Measurements from ENCODE around the gene ACAT2.
"Not testable (repeated sequence)": the region's sequence is repeated elsewhere in the genome, so short reads cannot be mapped to it uniquely, and the experiment has no call there.

The ACAT2 gene

GRCh38 chr6:159722655-159723054, 39.2 kb upstream of the ACAT2 start:
- Histone ChIP-seq H3K36me3 (ENCODE audit: insufficient read depth, low read length) (no peaks in the 10 kb centered on the region), H3K4me1 (ENCODE audit: control insufficient read depth, insufficient read depth, low read length) (peaks cover 8% of the 10 kb centered on the region), H3K27me3 (ENCODE audit: control insufficient read depth, insufficient read depth, low read length) (no peaks in the 10 kb centered on the region), H3K9me3 (replicated peaks; ENCODE audit: low read length) (no peaks in the 10 kb centered on the region), H3K9ac (ENCODE audit: low read depth, low read length) (no peak overlapping the region), H3K4me3 (ENCODE audit: low read length) (no peak overlapping the region), H3K4me2 (ENCODE audit: low read length) (no peak overlapping the region)

DNA sequence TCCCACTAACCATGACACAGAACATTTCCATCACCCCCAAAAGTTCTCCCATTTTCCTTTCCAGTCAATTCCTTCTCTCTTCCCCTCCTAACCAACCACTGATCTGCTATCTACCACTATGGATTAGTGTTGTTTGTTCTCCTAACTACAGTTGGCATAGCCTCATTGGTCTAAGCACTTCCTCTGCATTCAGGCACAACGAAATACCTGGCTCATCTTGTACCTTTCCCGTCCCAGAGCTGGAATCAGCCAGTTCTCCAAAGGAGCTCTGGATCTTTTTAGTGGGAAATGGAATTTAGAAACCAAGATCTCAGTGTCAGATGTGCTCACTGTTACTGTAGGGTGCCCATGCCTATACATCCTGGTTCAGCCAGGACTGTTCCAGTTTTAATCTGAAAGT, 38.6 kb upstream of the ACAT2 start:
- Histone ChIP-seq H3K9me3 (replicated peaks; ENCODE audit: low read length) (no peaks in the 10 kb centered on the region), H3K4me3 (ENCODE audit: low read length) (no peak overlapping the region), H3K27me3 (ENCODE audit: control insufficient read depth, insufficient read depth, low read length) (no peaks in the 10 kb centered on the region), H3K4me2 (ENCODE audit: low read length) (no peak overlapping the region), H3K9ac (ENCODE audit: low read depth, low read length) (no peak overlapping the region), H3K36me3 (ENCODE audit: insufficient read depth, low read length) (no peaks in the 10 kb centered on the region), H3K4me1 (ENCODE audit: control insufficient read depth, insufficient read depth, low read length) (peaks cover 4% of the 10 kb centered on the region)

DNA sequence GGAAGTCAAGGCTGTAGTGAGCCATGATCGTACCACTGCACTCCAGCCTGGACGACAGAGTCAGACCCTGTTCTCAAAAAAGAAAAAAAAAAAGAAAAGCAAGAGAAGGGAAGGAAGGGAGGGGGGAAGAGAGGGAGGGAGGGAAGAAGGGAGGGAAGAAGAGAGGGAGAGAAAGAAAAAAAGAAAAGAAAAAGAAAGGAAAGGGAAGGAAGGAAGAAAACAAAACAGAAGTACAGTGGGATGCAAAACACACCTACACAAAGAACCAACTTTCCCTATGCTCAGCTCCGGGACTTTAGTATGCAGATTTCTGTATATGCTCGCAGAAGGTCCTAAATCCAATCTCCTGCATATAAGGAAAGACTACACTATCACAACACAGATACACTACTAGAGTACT, 37.1 kb upstream of the ACAT2 start:
- H3K9ac ChIP-seq (ENCODE audit: low read depth, low read length): no peak overlapping the region
- no peaks in the 10 kb centered on the region for H3K9me3 ChIP-seq (replicated peaks; ENCODE audit: low read length)
- no peaks in the 10 kb centered on the region for H3K36me3 ChIP-seq (ENCODE audit: insufficient read depth, low read length)
- no peaks in the 10 kb centered on the region for H3K27me3 ChIP-seq (ENCODE audit: control insufficient read depth, insufficient read depth, low read length)
- peaks cover 9% of the 10 kb centered on the region for H3K4me1 ChIP-seq (ENCODE audit: control insufficient read depth, insufficient read depth, low read length)
- no peak overlapping the region for H3K4me2 ChIP-seq (ENCODE audit: low read length)
- H3K4me3 ChIP-seq (ENCODE audit: low read length): no peak overlapping the region

DNA sequence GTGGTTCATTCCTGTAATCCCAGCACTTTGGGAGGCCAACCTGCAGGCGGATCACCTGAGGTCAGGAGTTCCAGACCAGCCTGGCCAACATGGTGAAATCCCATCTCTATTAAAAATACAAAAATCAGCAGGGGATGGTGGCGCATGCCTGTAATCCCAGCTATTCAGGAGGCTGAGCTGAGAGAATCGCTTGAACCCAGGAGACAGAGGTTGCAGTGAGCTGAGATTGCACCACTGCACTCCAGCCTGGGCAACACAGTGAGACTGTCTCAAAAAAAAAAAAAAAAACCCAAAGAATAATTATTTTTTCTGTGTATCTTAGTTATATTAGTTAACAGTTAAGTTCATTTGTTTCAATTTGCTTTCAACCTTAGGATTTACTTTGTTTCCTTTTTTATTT, 36.6 kb upstream of the ACAT2 start:
- H3K9me3 ChIP-seq (replicated peaks; ENCODE audit: low read length); H3K4me3 ChIP-seq (ENCODE audit: low read length); H3K36me3 ChIP-seq (ENCODE audit: insufficient read depth, low read length); H3K9ac ChIP-seq (ENCODE audit: low read depth, low read length); H3K27me3 ChIP-seq (ENCODE audit: control insufficient read depth, insufficient read depth, low read length); H3K4me2 ChIP-seq (ENCODE audit: low read length): not testable (repeated sequence)
- H3K4me1 ChIP-seq (ENCODE audit: control insufficient read depth, insufficient read depth, low read length): peaks cover 13% of the 10 kb centered on the region

- H3K27me3 ChIP-seq (ENCODE audit: control insufficient read depth, insufficient read depth, low read length): no peaks in the 10 kb centered on the region
- peak overlapping the region; percentile 92 for H3K4me2 ChIP-seq (ENCODE audit: low read length)
- H3K9me3 ChIP-seq (replicated peaks; ENCODE audit: low read length): no peaks in the 10 kb centered on the region
- H3K4me3 ChIP-seq (ENCODE audit: low read length): peak overlapping the region; percentile 99
- H3K4me1 ChIP-seq (ENCODE audit: control insufficient read depth, insufficient read depth, low read length): peaks cover 17% of the 10 kb centered on the region
- peak overlapping the region; percentile 99 for H3K9ac ChIP-seq (ENCODE audit: low read depth, low read length)
- no peaks in the 10 kb centered on the region for H3K36me3 ChIP-seq (ENCODE audit: insufficient read depth, low read length)
Measured at GRCh38 chr6:159726255-159726917, 35.5 kb upstream of the ACAT2 start.

- Histone ChIP-seq H3K4me1 (ENCODE audit: control insufficient read depth, insufficient read depth, low read length) (peaks cover 17% of the 10 kb centered on the region), H3K4me3 (ENCODE audit: low read length) (peak within 1 kb of the TSS; percentile 99), H3K36me3 (ENCODE audit: insufficient read depth, low read length) (no peaks in the 10 kb centered on the region), H3K4me2 (ENCODE audit: low read length) (peak within 1 kb of the TSS; percentile 92), H3K9me3 (replicated peaks; ENCODE audit: low read length) (no peaks in the 10 kb centered on the region), H3K9ac (ENCODE audit: low read depth, low read length) (peak within 1 kb of the TSS; percentile 99), H3K27me3 (ENCODE audit: control insufficient read depth, insufficient read depth, low read length) (no peaks in the 10 kb centered on the region)
Measured at GRCh38 chr6:159726918-159727716, 34.7 kb upstream of the ACAT2 start, which contains the start of gene WTAP. WTAP (plus strand) TSS chr6:159727506; CDS start chr6:159736266, 8,760 bp downstream.

GRCh38 chr6:159727717-159728445, 34.0 kb upstream of the ACAT2 start:
- no peaks in the 10 kb centered on the region for H3K36me3 ChIP-seq (ENCODE audit: insufficient read depth, low read length)

GRCh38 chr6:159728531-159728964, 33.3 kb upstream of the ACAT2 start:
- Histone ChIP-seq H3K9ac (ENCODE audit: low read depth, low read length) (peak overlapping the region; percentile 94), H3K9me3 (replicated peaks; ENCODE audit: low read length) (no peaks in the 10 kb centered on the region), H3K27me3 (ENCODE audit: control insufficient read depth, insufficient read depth, low read length) (no peaks in the 10 kb centered on the region), H3K4me3 (ENCODE audit: low read length) (peak overlapping the region; percentile 76), H3K4me1 (ENCODE audit: control insufficient read depth, insufficient read depth, low read length) (peaks cover 17% of the 10 kb centered on the region), H3K36me3 (ENCODE audit: insufficient read depth, low read length) (no peaks in the 10 kb centered on the region), H3K4me2 (ENCODE audit: low read length) (peak overlapping the region; percentile 82)

More at GRCh38 chr6:159727717-159728445, 34.0 kb upstream of the ACAT2 start:
- Histone ChIP-seq H3K27me3 (ENCODE audit: control insufficient read depth, insufficient read depth, low read length) (no peaks in the 10 kb centered on the region), H3K9ac (ENCODE audit: low read depth, low read length) (peak overlapping the region; percentile 94), H3K4me2 (ENCODE audit: low read length) (peak overlapping the region; percentile 82), H3K9me3 (replicated peaks; ENCODE audit: low read length) (no peaks in the 10 kb centered on the region), H3K4me3 (ENCODE audit: low read length) (peak overlapping the region; percentile 76), H3K4me1 (ENCODE audit: control insufficient read depth, insufficient read depth, low read length) (peaks cover 17% of the 10 kb centered on the region)

DNA sequence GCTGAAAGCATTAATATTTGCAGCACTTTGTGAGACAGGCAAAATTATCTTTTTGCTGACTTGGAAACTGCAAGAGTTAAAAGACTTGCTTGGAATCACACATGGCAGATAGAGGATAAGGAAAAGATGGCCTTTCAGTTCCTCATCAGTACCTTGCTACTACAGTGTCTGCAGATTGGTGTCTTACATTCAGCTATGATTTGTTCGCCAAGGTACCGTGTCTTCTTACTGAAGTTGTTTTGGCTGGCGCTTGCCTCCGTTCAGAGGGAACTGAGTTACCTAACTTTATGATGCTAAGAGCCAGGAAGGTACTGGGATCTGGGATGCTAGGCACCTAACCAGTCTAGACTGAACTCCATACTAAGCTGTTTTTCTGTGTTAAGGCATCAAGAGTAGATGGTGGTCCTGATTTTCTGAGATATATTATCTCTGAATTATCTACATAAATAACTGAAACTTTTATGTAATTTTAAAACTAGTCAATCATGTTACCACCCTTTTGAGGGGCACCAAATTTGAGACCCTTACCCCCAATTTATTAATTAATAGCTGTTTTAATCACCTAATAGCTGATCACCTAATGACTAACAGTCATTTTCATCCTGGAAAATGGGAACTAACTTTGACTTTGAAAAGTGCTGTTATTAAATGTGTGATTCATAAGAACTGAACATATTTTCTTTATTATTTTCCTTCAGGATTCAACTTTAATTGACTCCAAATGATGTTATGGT, 32.1 kb upstream of the ACAT2 start:
- Histone ChIP-seq H3K9me3 (replicated peaks; ENCODE audit: low read length) (no peaks in the 10 kb centered on the region), H3K36me3 (ENCODE audit: insufficient read depth, low read length) (peaks cover 3% of the 10 kb centered on the region), H3K9ac (ENCODE audit: low read depth, low read length) (peak overlapping the region; percentile 94), H3K4me2 (ENCODE audit: low read length) (peak overlapping the region; percentile 82), H3K4me1 (ENCODE audit: control insufficient read depth, insufficient read depth, low read length) (peaks cover 17% of the 10 kb centered on the region), H3K27me3 (ENCODE audit: control insufficient read depth, insufficient read depth, low read length) (no peaks in the 10 kb centered on the region), H3K4me3 (ENCODE audit: low read length) (peak overlapping the region; percentile 76)

DNA sequence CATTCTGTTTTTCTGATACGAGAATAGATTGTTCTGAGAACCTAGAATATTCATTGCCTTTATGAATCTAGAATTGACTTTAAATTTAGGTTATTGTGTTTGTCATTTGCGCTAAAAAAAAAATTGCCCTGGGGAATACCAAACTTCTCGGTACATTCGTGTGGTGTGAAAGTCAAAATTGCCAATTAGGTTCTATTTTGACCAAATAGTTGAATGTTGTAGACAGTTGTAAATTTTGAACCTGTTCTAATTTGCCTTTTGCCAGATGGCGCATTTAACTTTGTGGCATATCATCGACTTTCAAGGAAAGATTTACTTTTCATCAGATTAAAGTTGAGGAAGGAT, 31.5 kb upstream of the ACAT2 start:
- Histone ChIP-seq H3K27me3 (ENCODE audit: control insufficient read depth, insufficient read depth, low read length) (no peaks in the 10 kb centered on the region), H3K9ac (ENCODE audit: low read depth, low read length) (peak overlapping the region; percentile 1), H3K4me2 (ENCODE audit: low read length) (peak overlapping the region; percentile 82), H3K4me3 (ENCODE audit: low read length) (peak overlapping the region; percentile 76), H3K9me3 (replicated peaks; ENCODE audit: low read length) (no peaks in the 10 kb centered on the region), H3K4me1 (ENCODE audit: control insufficient read depth, insufficient read depth, low read length) (peaks cover 17% of the 10 kb centered on the region), H3K36me3 (ENCODE audit: insufficient read depth, low read length) (peaks cover 3% of the 10 kb centered on the region)

- not testable (repeated sequence) for H3K27me3 ChIP-seq (ENCODE audit: control insufficient read depth, insufficient read depth, low read length); H3K9me3 ChIP-seq (replicated peaks; ENCODE audit: low read length); H3K9ac ChIP-seq (ENCODE audit: low read depth, low read length); H3K4me2 ChIP-seq (ENCODE audit: low read length); H3K4me3 ChIP-seq (ENCODE audit: low read length)
- Histone ChIP-seq H3K36me3 (ENCODE audit: insufficient read depth, low read length) (peaks cover 11% of the 10 kb centered on the region), H3K4me1 (ENCODE audit: control insufficient read depth, insufficient read depth, low read length) (peaks cover 13% of the 10 kb centered on the region)
Measured at GRCh38 chr6:159732550-159732949, 29.3 kb upstream of the ACAT2 start.

Measured in skeletal muscle satellite cell (primary cell).